K562 treated with DMSO at 1 percent for 48 hours (cell line): ENCODE results near the gene IZUMO2. TPM values are rescaled to one million over a fixed set of nuclear protein-coding genes. Genes with fewer than 3 reads are reported as not detected.

Experiments
- total RNA-seq: library from RNA; unstranded; fragments of 300-600 nt; gene quantifications from 2 replicates; pipeline ENCODE4 v1.2.3, GENCODE V29; 2022; ENCODE audit warnings: low replicate concordance; ENCODE audit errors: extremely low read depth

The IZUMO2 gene
- not detected in 2 replicates for total RNA-seq

DNA sequence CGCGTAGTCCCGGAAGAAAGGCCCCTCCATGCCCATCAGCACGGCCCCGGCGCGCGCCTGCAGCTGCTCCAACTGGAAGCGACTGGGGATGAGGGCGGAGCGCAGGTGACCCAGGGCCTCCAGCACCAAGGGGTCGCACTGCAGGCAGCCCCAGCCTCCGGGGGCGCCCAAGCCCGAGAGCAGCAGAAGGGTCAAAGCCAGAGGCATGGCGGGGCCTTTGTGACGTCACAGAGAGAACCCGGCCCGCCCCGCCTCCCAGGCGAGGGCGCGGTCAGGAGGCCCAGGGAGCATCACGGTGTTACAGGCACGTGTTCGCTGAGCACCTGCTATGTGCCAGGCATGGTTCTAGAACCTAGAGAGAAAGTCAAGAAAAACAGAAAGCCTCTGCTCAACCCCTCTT lies at the start of gene IZUMO2:
Gene IZUMO2 (minus strand): TSS at position 294 of the 400 bp plus-strand sequence. CDS start 87 bp downstream, at position 207.

DNA sequence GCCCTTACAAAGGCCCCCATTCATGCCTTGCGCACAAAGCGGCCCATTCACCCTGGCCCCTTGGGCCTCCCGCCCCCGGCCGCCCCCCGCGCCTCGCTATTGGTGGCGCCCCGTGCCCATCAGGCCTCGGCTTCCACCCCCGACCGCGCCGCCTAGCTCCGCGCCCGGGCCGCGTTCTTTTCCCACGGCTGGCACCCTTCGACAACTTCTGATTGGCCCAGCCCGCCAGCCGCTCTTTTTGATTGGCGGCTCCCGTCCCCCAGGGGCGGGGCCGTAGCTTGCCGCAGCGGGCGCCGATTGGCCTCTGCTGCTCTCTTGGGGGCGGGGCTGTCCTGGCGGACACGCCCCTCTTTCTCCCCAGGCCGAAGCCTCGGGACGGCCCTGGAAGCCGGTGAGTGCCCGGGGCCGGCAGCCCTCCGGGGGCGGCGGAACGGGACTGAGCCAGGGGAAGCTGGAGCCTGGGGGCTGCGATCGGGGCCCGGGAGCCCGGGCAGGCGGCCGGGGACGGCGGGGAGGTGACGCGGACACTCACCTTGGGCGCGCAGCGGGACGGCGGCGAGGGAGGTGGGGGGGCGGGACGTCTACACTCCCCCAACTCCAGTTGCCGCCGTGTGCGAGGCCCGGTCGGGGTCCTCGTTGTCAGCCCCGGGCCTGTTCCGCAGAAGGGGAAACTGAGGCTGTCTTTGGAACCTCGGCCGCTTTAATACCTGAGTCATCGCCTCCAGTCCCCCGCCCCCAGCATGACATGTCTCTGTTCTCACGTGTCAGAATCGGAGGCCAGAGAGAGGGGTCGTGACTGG lies 40.4 kb upstream of the IZUMO2 start, which contains the start of gene MYH14:
Gene MYH14 (plus strand): TSS at position 342 of the 800 bp plus-strand sequence. CDS start 6,744 bp downstream, outside the sequence.

Other genes starting within 250 kb of the IZUMO2 start
- gene ATF5, start 234.1 kb downstream of the IZUMO2 start, total RNA-seq, result 1,304 TPM in 1 of 2 replicates, not detected in the other
- gene NUP62, start 233.8 kb downstream of the IZUMO2 start, total RNA-seq, result not detected in 2 replicates
- gene SIGLEC11, start 202.1 kb downstream of the IZUMO2 start, total RNA-seq, result not detected in 2 replicates
- not detected in 2 replicates for gene VRK3, start 137.9 kb downstream of the IZUMO2 start, total RNA-seq
- not detected in 2 replicates for gene ZNF473, start 137.3 kb downstream of the IZUMO2 start, total RNA-seq
- not detected in 2 replicates for gene MYH14, start 40.3 kb upstream of the IZUMO2 start, total RNA-seq
- gene KCNC3, start 166.1 kb upstream of the IZUMO2 start, total RNA-seq, result not detected in 2 replicates
- gene NAPSA, start 202.4 kb upstream of the IZUMO2 start, total RNA-seq, result not detected in 2 replicates
- gene NR1H2, start 213.2 kb upstream of the IZUMO2 start, total RNA-seq, result not detected in 2 replicates
- not detected in 2 replicates for gene POLD1, start 221.1 kb upstream of the IZUMO2 start, total RNA-seq